Psoas muscle (tissue), 8 donors: ENCODE measurements around the gene MAPKAP1. TPM values are rescaled to one million over a fixed set of nuclear protein-coding genes. Genes with fewer than 3 reads are reported as not detected.

Source experiments
- ATAC-seq, 4 donors: fragments of 200-7000 bp; cut with Tn5 transposase; one replicate each; pipeline ENCODE4 v1.9.1; 2020; ENCODE audit warnings: moderate library complexity in 3 of 4, mild to moderate bottlenecking in 2 of 4
- DNase-seq, 2 donors: peaks; one replicate each; pipeline ENCODE4 v3.0.0-alpha.2; 2020
- H3K27ac ChIP-seq: fragments of 200-600 bp; one replicate; pipeline ENCODE4 v1.8.0; 2022
- H3K27me3 ChIP-seq, 3 donors: fragments of 200-600 bp in 1 of 3; one replicate each; pipeline versions ENCODE4 v1.6.1 to v1.8.0; 2013 to 2022; ENCODE audit warnings: low read length in 2 of 3, mild to moderate bottlenecking in 2 of 3, moderate library complexity in 1 of 3; ENCODE audit not compliant: insufficient read depth in 3 of 3
- H3K36me3 ChIP-seq, 2 donors: fragments of 200-600 bp in 1 of 2; one replicate each; pipeline versions ENCODE4 v1.6.1 to v1.8.0; 2013 to 2022; ENCODE audit warnings: low read depth in 1 of 2, mild to moderate bottlenecking in 1 of 2, moderate library complexity in 1 of 2; ENCODE audit not compliant: insufficient read depth in 1 of 2
- H3K4me1 ChIP-seq: fragments of 200-600 bp; one replicate; pipeline ENCODE4 v1.8.0; 2022
- H3K4me3 ChIP-seq: fragments of 200-600 bp; one replicate; pipeline ENCODE4 v1.8.0; 2022; ENCODE audit warnings: mild to moderate bottlenecking
- H3K9me3 ChIP-seq: fragments of 200-600 bp; one replicate; pipeline ENCODE4 v1.8.0; 2022
- WGBS, 3 donors: extraction: QIAGEN DNeasy Blood & Tissue Kit; methylation state at CpG; one replicate each; pipeline versions ENCODE4 v1.1.6 to v1.1.7; 2013; 5-methylcytosine and 5-hydroxymethylcytosine counted together
- intact Hi-C, 2 donors: fragments of 100-400 bp; cut with DNase I; formaldehyde crosslinking; loops; one replicate each; pipeline versions ENCODE4 v1.11.0 to v1.14.2; 2022
- polyA plus RNA-seq, 3 donors: library from polyadenylated mRNA; stranded (reverse); fragments of 200-250 nt; gene quantifications; one replicate each; pipeline ENCODE4 v1.2.3, GENCODE V29; 2013
- total RNA-seq, 4 donors: library from RNA; stranded (reverse); fragmentation: NEBNext Ultra II Directional in 2 of 4; extraction: Animal tissue kit (Norgen Biotek cat#: 25700) in 2 of 4; gene quantifications; one replicate each; pipeline versions ENCODE4 v1.2.1 to v1.2.4, GENCODE V29; 2021 to 2023
- TF ChIP-seq, protein P1 (sequence below): fragments of 200-600 bp; IDR thresholded peaks from one replicate; pipeline ENCODE4 v1.8.0; 2022; ENCODE audit warnings: antibody characterized with exemption
- donor health status: healthy with polysubstance abuse.
- donor health status: DM: no; HTN: no; CAD: no; lungs with moderate emphysema.
- donor health status: Bipolar disorder and iron deficiency.
- donor health status: healthy.
- donor health status: DM: yes; HTN: yes; CAD: no.
- donor health status: DM: no; HTN: no; CAD: no.
- donor health status: DM: no; HTN: no; CAD: no.
- donor health status: DM: yes; HTN: yes; CAD: no.

The MAPKAP1 gene
- total and polyA plus RNA-seq, 7 donors = 64.2 to 124 (median 90.4) TPM

DNA sequence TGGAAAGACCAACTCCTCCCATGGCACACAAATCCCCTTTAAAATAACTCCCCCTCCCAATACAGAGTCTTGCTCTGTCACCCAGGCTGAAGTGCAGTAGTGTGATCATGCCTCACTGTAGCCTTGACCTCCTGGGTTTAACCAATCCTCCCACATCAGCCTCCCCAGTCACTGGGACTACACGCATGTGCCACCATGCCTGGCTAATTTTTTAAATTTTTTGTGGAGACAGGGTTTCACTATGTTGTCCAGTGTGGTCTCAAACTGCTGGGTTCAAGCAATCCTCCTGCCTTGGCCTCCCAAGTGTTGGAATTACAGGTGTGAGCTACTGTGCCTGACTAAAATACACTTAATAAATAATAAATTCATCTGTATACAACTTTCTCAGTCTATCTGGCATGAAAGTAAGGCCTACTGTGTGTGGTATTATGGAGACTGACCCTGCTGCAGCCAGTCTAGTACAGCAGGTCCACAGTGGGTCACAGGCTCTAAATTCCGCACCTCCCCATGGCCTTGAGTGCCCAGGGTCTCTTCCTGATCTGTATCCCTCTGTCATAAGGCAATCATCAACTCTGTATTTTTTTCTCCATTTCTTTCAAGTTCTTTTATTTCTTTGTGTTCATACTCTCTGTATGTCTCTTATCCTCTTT is 169.4 kb downstream of the MAPKAP1 start:
- no peak for DNase-seq
- TF ChIP-seq, protein P1, sequence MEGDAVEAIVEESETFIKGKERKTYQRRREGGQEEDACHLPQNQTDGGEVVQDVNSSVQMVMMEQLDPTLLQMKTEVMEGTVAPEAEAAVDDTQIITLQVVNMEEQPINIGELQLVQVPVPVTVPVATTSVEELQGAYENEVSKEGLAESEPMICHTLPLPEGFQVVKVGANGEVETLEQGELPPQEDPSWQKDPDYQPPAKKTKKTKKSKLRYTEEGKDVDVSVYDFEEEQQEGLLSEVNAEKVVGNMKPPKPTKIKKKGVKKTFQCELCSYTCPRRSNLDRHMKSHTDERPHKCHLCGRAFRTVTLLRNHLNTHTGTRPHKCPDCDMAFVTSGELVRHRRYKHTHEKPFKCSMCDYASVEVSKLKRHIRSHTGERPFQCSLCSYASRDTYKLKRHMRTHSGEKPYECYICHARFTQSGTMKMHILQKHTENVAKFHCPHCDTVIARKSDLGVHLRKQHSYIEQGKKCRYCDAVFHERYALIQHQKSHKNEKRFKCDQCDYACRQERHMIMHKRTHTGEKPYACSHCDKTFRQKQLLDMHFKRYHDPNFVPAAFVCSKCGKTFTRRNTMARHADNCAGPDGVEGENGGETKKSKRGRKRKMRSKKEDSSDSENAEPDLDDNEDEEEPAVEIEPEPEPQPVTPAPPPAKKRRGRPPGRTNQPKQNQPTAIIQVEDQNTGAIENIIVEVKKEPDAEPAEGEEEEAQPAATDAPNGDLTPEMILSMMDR = no peak
- Histone ChIP-seq H3K9me3 (no peaks in the 10 kb centered on the region), H3K36me3 (no peaks in the 10 kb centered on the region), H3K27me3 (no peaks in the 10 kb centered on the region), H3K4me1 (no peaks in the 10 kb centered on the region), H3K27ac (no peak overlapping the region), H3K4me3 (no peak overlapping the region)
- intact Hi-C loops = no loop called here
- 99 to 100% (median 100%) methylated on average over 2 of the region's 2 CpGs for WGBS, 3 donors
- no peak for ATAC-seq

DNA sequence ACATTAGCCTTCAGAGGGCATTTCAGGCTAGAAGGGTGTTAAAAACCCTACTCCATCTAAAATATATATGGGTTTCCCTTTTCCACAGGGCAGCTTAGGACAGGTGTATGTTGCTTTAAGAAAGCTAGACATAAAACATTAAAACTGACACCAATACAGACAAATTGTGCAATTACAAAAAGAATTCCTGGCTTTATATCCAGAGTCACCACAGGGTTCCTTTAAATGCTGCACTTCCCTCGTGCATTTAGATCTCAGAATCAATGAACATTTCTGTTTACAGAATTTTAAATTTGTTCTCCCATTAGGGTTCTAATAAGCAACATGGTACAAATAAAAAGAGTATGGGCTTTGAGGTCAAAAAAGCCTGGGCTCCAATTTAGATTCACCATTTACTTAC is 170.2 kb downstream of the MAPKAP1 start:
- Histone ChIP-seq H3K4me3 (no peak overlapping the region), H3K27ac (no peak overlapping the region), H3K36me3 (no peaks in the 10 kb centered on the region), H3K4me1 (no peaks in the 10 kb centered on the region), H3K27me3 (no peaks in the 10 kb centered on the region), H3K9me3 (no peaks in the 10 kb centered on the region)
- intact Hi-C loops = no loop called here
- WGBS, 3 donors = 78 to 86% (median 82%) methylated on average over 1 of the region's 1 CpG
- TF ChIP-seq, protein P1 = no peak
- ATAC-seq = no peak
- DNase-seq = no peak

DNA sequence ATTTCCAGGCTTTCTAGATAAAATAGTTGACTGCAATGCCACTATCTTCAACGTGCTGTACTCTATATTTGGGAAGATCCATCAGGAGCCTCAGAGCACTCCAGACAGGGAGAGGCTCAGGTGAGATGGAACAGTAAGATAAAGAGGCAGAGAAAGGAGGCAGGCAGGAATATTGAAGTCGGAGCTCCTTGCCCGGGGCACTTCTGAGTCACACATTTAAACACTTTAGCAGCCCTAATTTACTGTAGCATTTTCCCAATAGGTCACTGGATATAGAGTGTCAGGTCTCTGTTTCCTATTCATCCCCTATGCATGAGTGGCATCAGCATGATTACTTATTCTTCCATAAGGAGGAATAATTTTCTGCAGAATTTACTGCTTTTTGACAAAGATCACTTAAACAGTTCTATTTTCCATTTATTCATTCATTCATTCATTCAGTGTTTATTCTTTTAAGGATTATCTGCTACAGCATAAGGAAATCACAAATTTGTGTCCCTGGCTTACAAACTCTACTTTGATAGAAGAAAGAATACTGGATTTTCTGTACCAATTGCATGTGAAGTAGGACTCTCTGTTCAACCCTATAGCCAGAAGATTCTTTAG is 170.7 kb downstream of the MAPKAP1 start:
- TF ChIP-seq, protein P1 = no peak
- H3K9me3 ChIP-seq = no peaks in the 10 kb centered on the region
- intact Hi-C loops = no loop called here
- no peak overlapping the region for H3K27ac ChIP-seq
- H3K36me3 ChIP-seq = no peaks in the 10 kb centered on the region
- DNase-seq (no peak), ATAC-seq (no peak)
- H3K4me1 ChIP-seq = no peaks in the 10 kb centered on the region
- WGBS, 3 donors = 81 to 94% (median 92%) methylated on average over 3 of the region's 3 CpGs
- H3K4me3 ChIP-seq = no peak overlapping the region
- H3K27me3 ChIP-seq = no peaks in the 10 kb centered on the region

DNA sequence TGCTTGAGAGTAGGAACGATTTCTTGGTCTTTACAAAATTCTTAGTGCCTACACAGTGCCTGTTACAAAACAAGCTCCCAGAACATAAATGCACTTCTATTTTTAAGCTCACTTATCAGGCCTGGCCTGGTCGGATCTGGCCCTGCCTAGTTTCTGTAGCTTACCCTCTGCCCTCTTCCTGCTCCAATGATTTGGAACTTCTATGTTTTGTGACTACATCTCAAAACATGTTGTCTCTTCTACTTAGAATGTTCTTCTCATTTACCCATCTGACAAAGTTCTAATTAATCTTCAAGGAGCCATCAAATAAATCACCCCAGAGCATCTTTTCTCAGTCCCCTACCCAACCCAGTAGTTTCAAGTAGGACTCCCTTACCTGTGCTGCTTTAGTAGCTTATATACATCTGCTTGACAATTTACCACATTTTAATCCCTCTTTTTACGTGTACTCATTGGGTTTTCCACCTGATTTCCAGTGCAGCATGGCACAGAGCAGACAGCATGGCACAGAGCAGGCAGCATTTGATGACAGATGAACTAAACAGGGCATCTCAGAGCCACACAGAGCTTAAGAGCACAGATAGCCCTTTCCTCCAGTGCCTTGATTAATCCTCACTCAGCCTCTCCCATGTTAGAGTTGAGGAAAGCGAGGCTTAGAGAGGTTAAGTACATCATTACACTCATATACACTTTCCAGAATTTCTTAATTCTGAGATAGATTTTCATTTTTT is 171.9 kb downstream of the MAPKAP1 start:
- WGBS, 3 donors = 80 to 84% (median 81%) methylated on average over 4 of the region's 4 CpGs
- intact Hi-C loops = no loop called here
- Histone ChIP-seq H3K4me1 (no peaks in the 10 kb centered on the region), H3K4me3 (no peak overlapping the region), H3K36me3 (no peaks in the 10 kb centered on the region), H3K27me3 (no peaks in the 10 kb centered on the region), H3K27ac (no peak overlapping the region), H3K9me3 (no peaks in the 10 kb centered on the region)
- ATAC-seq (no peak), DNase-seq (no peak)
- TF ChIP-seq, protein P1 = no peak
